ENCODE results near the gene OBSCN. TPM values are rescaled to one million over a fixed set of nuclear protein-coding genes. Genes with fewer than 3 reads are reported as not detected.
A peak's percentile ranks its signal among the peaks of the same experiment; 100 is the strongest.
"Not testable (repeated sequence)": the region's sequence is repeated elsewhere in the genome, so short reads cannot be mapped to it uniquely, and the experiment has no call there.

Gene OBSCN
- total RNA-seq, 1 experiment from 2014 or later, result 1.1 TPM

- DNase-seq (ENCODE audit: low spot score), result not testable (repeated sequence)
Observed at GRCh38 chr1:228228147-228228546, 20.3 kb downstream of the OBSCN start.

- peak; percentile 64 for DNase-seq (ENCODE audit: low spot score)
Observed at GRCh38 chr1:228228601-228229074, 20.8 kb downstream of the OBSCN start.

GRCh38 chr1:228231189-228231588 lies 23.3 kb downstream of the OBSCN start:
- DNase-seq (ENCODE audit: low spot score), result no peak

DNA sequence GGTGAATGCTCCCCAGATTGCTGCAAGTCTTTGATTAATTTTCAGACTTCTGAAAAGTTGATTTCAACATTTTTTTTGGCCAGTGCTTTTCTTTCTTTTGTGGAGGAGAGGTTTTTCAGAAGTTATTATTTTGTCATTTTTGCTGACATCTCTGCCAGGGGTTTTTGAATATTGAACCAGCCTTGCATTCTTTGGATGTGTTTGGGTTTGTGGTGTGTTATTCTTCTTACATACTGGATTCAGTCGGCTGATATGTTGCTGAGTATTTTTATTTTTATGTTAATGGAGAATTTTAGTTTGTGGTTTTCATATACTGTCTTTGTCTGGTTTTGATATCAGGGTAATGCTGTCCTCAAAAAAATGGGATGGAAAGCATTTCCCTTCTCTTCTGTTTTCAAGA lies 25.3 kb downstream of the OBSCN start:
- no peak for DNase-seq (ENCODE audit: low spot score)

DNA sequence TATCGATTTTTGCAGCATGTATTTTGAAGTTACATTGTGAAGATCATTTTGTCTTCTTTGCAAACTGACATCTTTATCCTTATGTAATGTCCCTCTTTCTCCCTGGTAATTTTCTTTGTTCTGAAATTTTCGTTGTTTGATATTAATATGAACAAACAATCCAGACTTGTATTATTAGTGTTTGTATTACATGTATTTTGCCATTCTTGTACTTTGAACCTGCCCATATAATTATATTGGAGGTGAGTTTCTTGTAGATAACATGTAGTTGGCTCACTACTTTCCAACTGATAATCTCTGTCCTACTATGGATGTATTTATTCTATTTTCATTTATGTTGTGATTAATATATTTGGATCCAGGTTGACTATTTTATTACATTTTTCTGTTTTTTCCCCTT lies 27.1 kb downstream of the OBSCN start:
- no peak for DNase-seq (ENCODE audit: low spot score)

- no peak for DNase-seq (ENCODE audit: low spot score)
Observed at GRCh38 chr1:228236744-228237143, 28.9 kb downstream of the OBSCN start.

- DNase-seq (ENCODE audit: low spot score), result no peak
Observed at GRCh38 chr1:228238007-228238406, 30.2 kb downstream of the OBSCN start.

- DNase-seq (ENCODE audit: low spot score), result no peak
Observed at GRCh38 chr1:228238461-228238860, 30.6 kb downstream of the OBSCN start.

- DNase-seq (ENCODE audit: low spot score), result no peak
Observed at GRCh38 chr1:228240411-228241240, 32.8 kb downstream of the OBSCN start.

- DNase-seq (ENCODE audit: low spot score), result no peak
Observed at GRCh38 chr1:228241259-228241658, 33.4 kb downstream of the OBSCN start.

DNA sequence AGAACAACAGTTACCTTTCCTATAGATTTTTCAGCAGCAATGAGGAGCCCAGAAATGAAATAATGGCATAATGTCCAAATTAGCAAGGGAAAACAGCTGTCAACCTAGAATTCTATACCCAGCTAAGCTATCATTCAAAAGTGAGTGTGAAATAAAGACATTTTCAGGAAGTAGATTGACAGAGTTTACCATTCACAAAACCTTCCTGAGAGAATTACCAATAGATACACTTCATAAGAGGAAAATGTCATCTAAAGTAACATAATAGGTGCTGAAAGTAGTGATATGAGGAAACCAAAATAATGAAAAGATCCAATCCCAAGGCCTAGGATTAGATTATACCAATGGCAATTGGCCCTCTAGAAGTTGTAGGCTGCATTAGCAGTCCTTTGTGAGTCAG lies 34.6 kb downstream of the OBSCN start:
- no peak for DNase-seq (ENCODE audit: low spot score)

- no peak for DNase-seq (ENCODE audit: low spot score)
Observed at GRCh38 chr1:228243093-228243492, 35.2 kb downstream of the OBSCN start.

DNA sequence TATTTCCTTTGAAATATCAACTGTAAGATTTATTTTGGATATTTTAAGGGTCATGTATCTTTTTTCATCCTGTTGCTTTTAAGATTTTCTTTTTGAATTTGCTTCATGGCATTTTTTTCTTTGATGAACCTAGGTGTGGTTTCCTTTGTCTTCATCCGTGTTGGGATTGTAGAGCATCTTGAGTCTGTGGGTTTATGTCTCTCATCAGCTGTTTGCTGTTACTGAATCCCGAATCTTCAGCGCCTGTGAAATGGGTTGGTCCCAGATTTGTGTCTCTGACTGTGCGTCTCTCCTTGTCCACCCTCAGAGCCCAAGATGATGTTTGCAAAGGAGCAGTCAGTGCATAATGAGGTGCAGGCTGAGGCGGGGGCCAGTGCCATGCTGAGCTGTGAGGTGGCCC lies 36.1 kb downstream of the OBSCN start:
- not testable (repeated sequence) for DNase-seq (ENCODE audit: low spot score)

- no peak for DNase-seq (ENCODE audit: low spot score)
Observed at GRCh38 chr1:228245111-228245510, 37.3 kb downstream of the OBSCN start.

DNA sequence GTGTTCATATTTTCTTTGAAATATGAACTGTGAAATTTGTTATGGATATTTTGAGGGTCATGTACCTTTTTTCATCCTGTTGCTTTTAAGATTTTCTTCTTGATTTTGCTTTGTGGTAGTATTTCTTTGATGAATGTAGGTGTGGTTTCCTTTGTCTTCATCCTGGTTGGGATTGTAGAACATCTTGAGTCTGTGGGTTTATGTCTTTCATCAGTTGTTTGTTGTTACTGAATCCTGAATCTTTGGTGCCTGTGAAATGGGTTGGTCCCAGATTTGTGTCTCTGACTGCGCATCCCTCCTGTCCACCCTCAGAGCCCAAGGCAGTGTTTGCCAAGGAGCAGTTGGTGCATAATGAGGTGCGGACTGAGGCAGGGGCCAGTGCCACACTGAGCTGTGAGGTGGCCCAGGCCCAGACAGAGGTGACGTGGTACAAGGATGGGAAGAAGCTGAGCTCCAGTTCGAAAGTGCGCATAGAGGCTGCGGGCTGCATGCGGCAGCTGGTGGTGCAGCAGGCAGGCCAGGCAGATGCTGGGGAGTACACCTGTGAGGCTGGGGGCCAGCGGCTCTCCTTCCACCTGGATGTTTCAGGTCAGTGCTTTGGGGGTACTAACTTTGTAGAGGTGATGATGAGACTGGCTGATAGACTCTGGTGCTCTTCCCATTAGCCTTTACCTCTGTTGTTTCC lies 38.5 kb downstream of the OBSCN start:
- no peak for DNase-seq (ENCODE audit: low spot score)

GRCh38 chr1:228249513-228250305 lies 41.9 kb downstream of the OBSCN start:
- no peak for DNase-seq (ENCODE audit: low spot score)

- not testable (repeated sequence) for DNase-seq (ENCODE audit: low spot score)
Observed at GRCh38 chr1:228252476-228252875, 44.6 kb downstream of the OBSCN start.

GRCh38 chr1:228256626-228257375 lies 49.0 kb downstream of the OBSCN start:
- no peak for DNase-seq (ENCODE audit: low spot score)

- no peak for DNase-seq (ENCODE audit: low spot score)
Observed at GRCh38 chr1:228258486-228258885, 50.6 kb downstream of the OBSCN start.

- DNase-seq (ENCODE audit: low spot score), result no peak
Observed at GRCh38 chr1:228259368-228259894, 51.6 kb downstream of the OBSCN start.

- DNase-seq (ENCODE audit: low spot score), result no peak
Observed at GRCh38 chr1:228259951-228260350, 52.1 kb downstream of the OBSCN start.

All from H4 (cell line).